HFF-Myc (cell line): ENCODE measurements around the gene C11orf68.

Experiments
- DNase-seq: peaks from one replicate; pipeline ENCODE4 v3.0.0-alpha.2; 2011; ENCODE audit warnings: low read depth; ENCODE audit errors: extremely low read depth
- H3K4me3 ChIP-seq: replicated peaks from 2 replicates; pipeline ENCODE4 v1.5.1; 2011; ENCODE audit warnings: low read depth, mild to moderate bottlenecking, control low read depth, low read length
- TF ChIP-seq, protein P1 (sequence below): IDR thresholded peaks from 2 replicates; pipeline ENCODE4 v1.5.1; 2012; ENCODE audit warnings: mild to moderate bottlenecking, low read depth, low read length, control low read depth; ENCODE audit errors: missing control alignments

C11orf68 gene

DNA sequence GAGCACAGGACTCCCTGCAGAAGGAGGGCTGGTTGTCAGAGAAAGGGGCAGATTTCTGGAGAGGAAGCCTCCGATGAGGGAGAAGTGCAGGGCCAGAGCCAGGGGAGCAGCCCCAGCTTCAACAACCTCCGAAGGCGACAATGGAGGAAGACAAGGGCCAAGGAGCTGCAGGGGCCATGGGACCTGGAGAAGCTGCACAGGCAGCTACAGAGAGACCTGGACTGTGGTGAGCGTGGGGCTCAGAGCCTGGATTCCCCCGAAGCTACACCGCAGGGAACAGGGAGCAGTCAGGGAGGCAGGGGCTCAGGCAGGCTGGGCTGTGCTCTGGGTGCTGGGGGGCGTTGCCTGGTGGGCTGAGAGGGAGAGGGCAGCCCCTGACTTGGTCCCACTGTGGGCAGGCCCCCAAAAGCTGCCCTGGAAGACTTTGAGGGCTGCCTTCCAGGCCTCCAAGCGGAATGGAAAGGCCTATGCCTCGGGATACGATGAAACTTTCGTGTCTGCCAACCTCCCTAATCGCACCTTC, 28.8 kb upstream of the C11orf68 start:
- DNase-seq, result no peak
- TF ChIP-seq, protein P1, sequence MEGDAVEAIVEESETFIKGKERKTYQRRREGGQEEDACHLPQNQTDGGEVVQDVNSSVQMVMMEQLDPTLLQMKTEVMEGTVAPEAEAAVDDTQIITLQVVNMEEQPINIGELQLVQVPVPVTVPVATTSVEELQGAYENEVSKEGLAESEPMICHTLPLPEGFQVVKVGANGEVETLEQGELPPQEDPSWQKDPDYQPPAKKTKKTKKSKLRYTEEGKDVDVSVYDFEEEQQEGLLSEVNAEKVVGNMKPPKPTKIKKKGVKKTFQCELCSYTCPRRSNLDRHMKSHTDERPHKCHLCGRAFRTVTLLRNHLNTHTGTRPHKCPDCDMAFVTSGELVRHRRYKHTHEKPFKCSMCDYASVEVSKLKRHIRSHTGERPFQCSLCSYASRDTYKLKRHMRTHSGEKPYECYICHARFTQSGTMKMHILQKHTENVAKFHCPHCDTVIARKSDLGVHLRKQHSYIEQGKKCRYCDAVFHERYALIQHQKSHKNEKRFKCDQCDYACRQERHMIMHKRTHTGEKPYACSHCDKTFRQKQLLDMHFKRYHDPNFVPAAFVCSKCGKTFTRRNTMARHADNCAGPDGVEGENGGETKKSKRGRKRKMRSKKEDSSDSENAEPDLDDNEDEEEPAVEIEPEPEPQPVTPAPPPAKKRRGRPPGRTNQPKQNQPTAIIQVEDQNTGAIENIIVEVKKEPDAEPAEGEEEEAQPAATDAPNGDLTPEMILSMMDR, result no peak
- H3K4me3 ChIP-seq, result no peak overlapping the region

DNA sequence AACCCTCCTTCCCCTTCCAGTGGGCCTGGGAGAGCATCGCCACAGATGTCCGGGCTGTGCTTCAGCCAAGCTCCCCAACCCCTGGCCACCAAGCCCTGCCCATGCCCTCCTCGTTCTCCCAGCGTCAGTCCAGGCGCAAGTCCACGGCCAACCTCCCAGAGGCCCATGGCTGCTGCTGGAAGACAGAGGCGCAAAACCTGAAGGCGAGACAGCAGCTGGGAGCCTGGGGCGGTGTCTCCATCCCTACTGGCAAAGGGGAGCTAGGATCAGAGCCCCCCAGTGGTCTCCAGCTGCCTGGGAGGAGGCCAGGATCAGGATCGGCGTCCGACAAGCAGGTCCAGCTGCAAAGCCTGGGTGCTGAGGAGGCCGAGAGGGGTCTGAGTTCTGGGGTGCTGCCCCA, 28.3 kb upstream of the C11orf68 start:
- DNase-seq, result no peak
- TF ChIP-seq, protein P1, result no peak
- H3K4me3 ChIP-seq, result no peak overlapping the region

DNA sequence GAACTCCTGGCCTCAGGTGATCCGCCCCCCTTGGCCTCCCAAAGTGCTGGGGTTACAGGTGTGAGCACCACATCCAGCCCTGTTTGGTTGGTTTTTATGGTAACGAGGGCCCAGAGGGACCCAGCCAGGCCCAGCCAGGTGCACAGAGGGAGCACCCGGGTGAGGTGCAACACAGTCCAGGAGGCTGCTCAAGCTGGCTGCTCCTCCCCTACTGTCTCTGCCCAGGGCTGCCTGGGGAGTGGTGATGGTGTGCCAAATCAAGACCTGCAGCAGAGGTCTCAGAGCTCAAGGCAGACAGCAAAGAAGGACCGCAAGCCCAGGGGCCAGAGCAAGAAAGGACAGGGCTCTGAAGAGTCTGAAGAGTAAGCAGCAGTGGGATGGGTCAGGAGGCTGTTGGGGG, 27.8 kb upstream of the C11orf68 start:
- TF ChIP-seq, protein P1, result no peak
- no peak for DNase-seq
- no peak overlapping the region for H3K4me3 ChIP-seq

DNA sequence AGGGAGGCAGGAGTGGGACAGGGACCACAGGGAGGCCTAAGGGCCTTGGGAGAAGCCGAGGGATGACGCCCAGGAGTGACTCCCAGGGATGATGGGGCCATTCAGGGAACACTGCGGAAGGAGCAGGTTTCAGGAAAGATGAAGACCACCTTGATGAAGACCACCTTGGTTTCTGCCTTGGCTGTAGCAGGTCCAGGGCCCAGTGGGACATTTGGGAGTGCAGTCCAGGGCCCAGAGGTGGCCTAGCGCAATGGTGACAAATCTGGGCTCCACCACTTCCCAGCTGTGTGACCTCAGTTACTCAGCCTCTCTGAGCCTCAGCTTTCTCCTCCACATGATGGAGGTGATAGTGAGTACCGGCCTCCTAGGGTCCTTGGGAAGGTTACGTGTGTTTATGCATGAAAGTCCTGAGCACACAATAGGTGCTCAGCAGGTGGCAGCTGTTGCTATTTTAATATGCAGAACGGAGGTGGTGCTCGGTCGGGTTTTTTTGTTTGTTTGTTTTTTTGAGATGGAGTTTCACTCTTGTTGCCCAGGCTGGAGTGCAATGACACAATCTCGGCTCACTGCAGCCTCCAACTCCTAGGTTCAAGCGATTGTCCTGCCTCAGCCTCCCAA, 27.2 kb upstream of the C11orf68 start:
- no peak overlapping the region for H3K4me3 ChIP-seq
- DNase-seq, result no peak
- TF ChIP-seq, protein P1, result no peak

DNA sequence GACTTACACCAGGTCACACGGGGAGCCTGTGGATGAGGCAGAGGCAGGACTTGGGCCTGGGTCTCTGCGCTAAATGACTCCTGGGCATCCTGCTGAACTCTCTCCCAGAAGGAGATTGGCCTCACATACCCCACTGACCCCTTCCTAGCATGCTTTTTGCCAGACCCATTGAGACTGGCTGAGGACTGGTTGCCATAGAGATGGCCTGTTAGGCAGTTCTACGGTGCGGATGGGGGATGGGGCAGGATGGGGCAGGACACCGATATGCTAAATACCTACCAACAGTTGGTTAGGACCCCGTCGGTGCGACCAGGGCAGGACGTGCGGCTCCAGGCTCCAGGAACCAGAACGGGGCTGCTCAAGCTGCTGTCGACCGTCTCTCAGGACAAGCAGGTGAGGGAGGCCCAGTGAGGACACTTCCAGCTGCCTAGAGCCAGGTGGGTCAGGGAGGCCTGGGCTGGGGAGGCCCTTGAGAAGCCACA, 26.6 kb upstream of the C11orf68 start, which contains the start of gene TSGA10IP:
Gene TSGA10IP, plus strand, starts transcription at position 51 of the 482 bp plus-strand sequence. Its CDS starts 196 bp downstream, at position 247.
- TF ChIP-seq, protein P1, result no peak
- DNase-seq, result no peak
- no peak within 1 kb of the TSS for H3K4me3 ChIP-seq

DNA sequence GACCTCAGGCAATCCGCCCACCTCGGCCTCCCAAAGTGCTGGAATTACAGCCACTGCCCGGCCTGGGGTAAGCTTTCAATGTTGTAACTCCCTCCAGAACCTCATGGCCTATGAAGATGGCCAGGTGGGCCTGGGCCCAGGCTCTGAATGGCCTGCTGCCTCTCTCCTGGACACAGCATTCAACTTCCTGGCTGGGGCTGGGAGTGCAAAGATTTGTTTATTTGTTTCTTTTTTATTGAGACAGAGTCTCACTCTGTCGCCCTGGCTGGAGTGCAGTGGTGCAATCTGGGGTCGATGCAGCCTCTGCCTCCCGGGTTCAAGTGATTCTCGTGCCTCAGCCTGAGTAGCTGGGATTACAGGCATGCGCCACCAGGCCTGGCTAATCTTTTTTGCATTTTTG, 25.9 kb upstream of the C11orf68 start:
- DNase-seq, result no peak
- TF ChIP-seq, protein P1, result no peak
- H3K4me3 ChIP-seq, result no peak overlapping the region

DNA sequence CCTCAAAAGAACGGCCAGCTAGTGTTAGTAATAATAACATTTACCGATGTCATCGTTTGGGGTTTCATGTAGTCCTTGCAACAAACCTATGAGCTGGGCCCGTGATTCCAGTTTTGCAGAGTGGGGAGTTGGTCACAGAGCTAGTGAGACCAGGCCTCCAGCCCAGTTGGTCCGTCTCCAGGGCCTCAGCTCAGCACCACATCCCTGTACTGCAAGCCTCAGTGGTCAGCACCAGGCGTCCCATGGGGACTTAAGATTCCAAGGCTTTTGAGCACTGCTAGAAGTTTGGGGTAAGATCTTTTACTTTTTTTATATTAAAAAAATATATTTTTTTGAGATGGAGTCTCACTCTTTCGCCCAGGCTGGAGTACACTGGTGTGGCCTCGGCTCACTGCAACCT, 25.3 kb upstream of the C11orf68 start:
- no peak for DNase-seq
- TF ChIP-seq, protein P1, result no peak
- no peak overlapping the region for H3K4me3 ChIP-seq
